MM.1S (cell line): Measurements from ENCODE around the gene TPBGL.

Source experiments
- EZH2 ChIP-seq: fragments of 300-600 bp; sonication (generic); optimal IDR thresholded peaks from 2 replicates; pipeline ENCODE3; 2017; ENCODE audit warnings: low read depth, mild to moderate bottlenecking, antibody characterized with exemption, low read length, mixed read lengths
- EZH2phosphoT487 ChIP-seq: fragments of 300-600 bp; sonication (generic); IDR thresholded peaks from 2 replicates; pipeline ENCODE4 v1.6.1; 2018; ENCODE audit warnings: antibody characterized with exemption, low read length
- TF ChIP-seq, protein P1 (sequence below): fragments of 300-600 bp; sonication (generic); IDR thresholded peaks from 2 replicates; pipeline ENCODE4 v1.5.1; 2016; ENCODE audit warnings: antibody characterized with exemption, low read length, mixed read lengths

DNA sequence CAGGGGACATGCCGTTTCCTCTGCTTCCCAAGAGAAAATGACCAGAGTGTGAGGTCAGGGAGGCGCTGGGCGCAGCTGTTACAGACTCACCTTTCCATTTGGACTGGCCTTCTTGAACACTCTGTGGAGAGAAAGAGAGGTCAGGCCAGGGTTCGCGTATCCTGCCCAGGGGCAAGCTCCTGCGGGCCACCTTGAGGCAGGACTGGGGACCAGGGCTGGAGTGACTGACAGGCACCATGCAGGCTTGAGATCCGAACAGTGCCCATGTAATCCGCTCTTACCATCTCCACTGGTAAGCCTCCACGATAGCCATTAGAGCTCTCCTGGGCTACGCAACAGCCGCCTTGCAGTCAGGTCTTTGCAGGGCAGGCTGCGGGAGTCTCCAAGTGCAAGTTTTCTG, 49.3 kb downstream of the TPBGL start:
- TF ChIP-seq, protein P1, sequence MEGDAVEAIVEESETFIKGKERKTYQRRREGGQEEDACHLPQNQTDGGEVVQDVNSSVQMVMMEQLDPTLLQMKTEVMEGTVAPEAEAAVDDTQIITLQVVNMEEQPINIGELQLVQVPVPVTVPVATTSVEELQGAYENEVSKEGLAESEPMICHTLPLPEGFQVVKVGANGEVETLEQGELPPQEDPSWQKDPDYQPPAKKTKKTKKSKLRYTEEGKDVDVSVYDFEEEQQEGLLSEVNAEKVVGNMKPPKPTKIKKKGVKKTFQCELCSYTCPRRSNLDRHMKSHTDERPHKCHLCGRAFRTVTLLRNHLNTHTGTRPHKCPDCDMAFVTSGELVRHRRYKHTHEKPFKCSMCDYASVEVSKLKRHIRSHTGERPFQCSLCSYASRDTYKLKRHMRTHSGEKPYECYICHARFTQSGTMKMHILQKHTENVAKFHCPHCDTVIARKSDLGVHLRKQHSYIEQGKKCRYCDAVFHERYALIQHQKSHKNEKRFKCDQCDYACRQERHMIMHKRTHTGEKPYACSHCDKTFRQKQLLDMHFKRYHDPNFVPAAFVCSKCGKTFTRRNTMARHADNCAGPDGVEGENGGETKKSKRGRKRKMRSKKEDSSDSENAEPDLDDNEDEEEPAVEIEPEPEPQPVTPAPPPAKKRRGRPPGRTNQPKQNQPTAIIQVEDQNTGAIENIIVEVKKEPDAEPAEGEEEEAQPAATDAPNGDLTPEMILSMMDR, result no peak
- TF ChIP-seq EZH2 (no peak), EZH2phosphoT487 (no peak)
